GM21529 (cell line): Measurements from ENCODE around the gene EYA3.

Experiments
- ATAC-seq: cut with Tn5 transposase; IDR thresholded peaks from one replicate; pipeline ENCODE4 v1.9.1; 2021; ENCODE audit not compliant: unreplicated experiment

The EYA3 gene

GRCh38 chr1:28071813-28072212, 16.6 kb downstream of the EYA3 start:
- ATAC-seq, result no peak

GRCh38 chr1:28070725-28071593, 17.5 kb downstream of the EYA3 start:
- no peak for ATAC-seq

GRCh38 chr1:28067523-28068090, 20.8 kb downstream of the EYA3 start:
- no peak for ATAC-seq

- ATAC-seq, result no peak
Measured at GRCh38 chr1:28066393-28067154, 21.8 kb downstream of the EYA3 start.

GRCh38 chr1:28064064-28064463, 24.3 kb downstream of the EYA3 start:
- no peak for ATAC-seq

- ATAC-seq, result no peak
Measured at GRCh38 chr1:28062806-28063205, 25.6 kb downstream of the EYA3 start.

DNA sequence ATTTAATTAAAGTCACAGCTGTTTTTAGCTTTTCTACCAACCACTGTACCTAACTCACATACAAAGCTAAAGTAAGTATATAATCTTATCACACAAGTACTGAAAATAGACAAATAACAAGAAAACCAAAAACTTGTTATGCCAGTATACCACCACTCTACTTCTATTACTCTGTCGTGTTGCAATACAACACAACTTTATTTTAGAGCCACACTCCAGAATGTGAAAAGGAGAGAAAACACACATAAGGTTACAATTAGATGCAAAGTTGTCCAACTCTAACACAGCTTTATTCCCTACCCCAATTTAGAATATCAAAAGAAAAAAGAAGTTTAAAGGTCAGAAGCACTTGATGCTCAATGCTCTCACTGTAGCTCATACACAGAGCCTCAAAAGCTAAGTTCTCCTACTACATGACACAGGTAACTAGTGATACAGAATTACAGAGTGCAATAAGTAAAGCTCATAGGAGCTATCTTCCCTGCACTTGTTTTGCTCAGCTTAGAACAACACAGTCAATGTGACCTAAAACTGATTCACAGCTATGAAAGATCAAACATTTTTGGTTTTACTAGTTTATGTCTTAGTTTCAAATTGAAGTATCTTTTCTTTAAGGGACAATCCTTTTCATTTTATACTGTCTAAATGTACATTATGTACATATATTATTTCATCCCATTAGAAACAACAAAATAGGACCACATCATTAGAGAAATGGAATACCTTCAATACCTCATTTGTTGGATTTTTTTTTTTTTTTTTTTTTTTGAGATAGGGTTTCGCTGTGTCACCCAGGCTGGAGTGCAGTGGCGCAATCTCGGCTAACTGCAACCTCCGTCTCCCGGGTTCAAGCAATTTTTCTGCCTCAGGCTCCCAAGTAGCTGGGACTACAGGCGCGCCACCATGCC, 29.2 kb downstream of the EYA3 start:
- no peak for ATAC-seq

GRCh38 chr1:28058168-28058567, 30.2 kb downstream of the EYA3 start:
- ATAC-seq, result no peak

GRCh38 chr1:28056129-28056925, 32.1 kb downstream of the EYA3 start:
- ATAC-seq, result peak; percentile 63

GRCh38 chr1:28050776-28051175, 37.6 kb downstream of the EYA3 start:
- no peak for ATAC-seq

DNA sequence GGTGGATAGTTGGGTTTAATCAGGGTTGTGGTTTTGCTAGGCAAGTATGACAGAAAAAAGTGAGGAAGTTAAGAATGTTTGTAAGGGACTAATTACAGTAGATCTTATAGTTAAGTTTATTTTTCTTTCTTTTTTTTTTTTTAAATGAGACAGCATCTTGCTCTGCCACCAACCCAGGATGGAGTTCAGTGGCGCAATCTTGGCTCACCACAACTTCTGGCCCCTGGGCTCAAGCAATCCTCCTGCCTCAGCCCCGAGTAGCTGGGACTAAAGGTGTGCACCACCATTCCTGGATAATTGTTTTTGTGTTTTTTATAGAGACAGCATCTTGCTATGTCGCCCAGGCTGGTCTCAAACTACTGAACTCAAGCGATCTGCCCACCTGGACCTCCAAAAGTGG, 41.7 kb downstream of the EYA3 start:
- no peak for ATAC-seq

- no peak for ATAC-seq
Measured at GRCh38 chr1:28045777-28046176, 42.6 kb downstream of the EYA3 start.

- ATAC-seq, result no peak
Measured at GRCh38 chr1:28044399-28044798, 44.0 kb downstream of the EYA3 start.

DNA sequence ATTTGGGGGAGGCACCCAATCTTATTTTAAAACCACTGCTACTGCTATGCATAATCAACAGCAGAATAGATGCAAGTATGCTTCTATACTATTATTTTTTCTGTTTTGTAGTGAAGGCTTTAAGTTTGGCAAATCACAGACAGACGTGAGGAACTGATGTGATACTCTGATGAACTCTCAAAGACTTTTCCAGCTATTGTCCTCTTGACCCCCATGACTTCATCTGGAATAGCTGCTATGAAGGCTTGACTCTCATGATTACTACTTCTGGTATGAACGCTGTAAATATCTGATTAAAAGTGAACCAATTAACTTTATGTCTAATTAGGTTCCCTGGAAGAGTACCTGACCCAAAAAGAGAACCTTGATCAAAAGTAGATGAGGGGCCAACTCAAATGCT, 49.1 kb downstream of the EYA3 start:
- no peak for ATAC-seq

GRCh38 chr1:28037946-28038345, 50.5 kb downstream of the EYA3 start:
- ATAC-seq, result no peak

- ATAC-seq, result no peak
Measured at GRCh38 chr1:28037206-28037605, 51.2 kb downstream of the EYA3 start.

DNA sequence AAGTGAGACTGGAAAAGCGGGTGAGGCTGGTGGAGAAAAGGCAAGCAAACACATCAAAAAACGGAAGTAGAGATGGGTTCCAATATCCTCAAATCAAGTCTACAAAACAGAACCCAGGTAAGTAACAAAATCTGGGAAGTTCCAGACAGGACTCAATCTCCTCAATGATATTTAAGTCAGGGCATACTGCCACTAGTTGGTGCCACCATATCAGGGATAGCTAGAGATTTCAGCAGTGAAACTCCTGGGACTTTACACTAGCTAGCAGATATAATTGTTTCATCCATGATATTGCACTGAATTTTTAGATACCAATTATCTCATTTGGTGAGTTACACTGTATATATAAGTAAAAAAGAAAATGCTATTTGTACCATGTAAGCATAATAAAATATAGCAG, 52.0 kb downstream of the EYA3 start:
- ATAC-seq, result no peak

DNA sequence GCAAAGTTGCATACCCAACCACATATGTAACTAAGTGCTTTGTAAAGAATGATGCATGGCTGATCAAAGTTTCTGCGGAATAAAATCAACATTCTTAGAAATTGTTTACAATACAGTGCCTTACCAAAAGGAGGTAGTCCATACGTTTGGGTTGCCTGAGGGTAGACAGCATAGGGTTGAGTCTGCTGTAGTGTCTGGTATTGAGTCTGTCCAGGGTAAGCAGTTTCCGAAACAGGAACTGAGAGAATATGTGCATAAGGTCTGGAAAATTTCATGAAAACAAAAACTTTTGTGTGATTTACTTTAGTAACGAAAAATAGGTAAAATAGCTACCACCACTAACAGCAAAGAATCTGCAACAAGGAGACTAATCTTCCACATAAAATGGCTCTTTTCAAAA, 53.0 kb downstream of the EYA3 start:
- ATAC-seq, result no peak

DNA sequence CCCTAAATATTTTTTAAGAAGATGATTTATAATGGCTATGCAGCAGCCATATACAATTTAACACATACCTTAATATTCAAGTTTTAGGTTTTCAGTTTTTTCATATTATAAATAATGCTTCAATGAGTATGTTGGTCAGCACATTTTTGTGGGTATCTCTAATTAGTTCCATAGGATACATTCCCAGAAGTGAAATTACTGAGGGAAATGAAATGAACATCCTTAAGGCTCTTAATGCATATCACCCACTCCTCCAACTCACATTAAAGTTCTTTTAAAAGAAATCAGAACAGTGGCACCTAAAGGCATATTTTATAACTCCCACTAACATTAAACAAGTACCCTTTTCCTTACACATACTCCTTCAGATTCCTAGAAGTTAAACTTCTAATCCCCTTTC, 56.1 kb downstream of the EYA3 start:
- ATAC-seq, result no peak

DNA sequence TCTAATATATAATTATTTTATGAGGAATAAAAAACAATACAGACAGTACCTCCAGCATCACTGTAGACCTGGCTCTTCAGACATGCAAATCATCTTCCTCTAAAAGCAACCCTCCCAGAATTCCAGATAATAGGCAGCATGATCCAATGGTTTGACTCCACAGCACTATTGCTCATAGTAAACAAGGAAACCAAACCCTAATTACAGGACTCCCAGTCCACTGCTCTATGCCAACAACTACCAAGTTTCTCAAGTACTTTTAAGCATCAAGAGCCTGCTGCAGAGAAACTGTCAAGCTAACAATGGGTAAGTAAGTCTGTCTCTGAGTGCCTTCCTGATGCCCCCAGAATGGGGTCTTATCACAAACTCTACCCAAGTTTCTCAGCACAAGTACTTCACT, 57.2 kb downstream of the EYA3 start:
- ATAC-seq, result no peak
